Endothelial cell of umbilical vein (primary cell): ENCODE measurements around the gene MYZAP. TPM values are rescaled to one million over a fixed set of nuclear protein-coding genes. Genes with fewer than 3 reads are reported as not detected.

Experiments used
- BruUV-seq: library from RNA; stranded (reverse); fragments of 400-500 nt; replicated peaks from 2 replicates; lab custom pipeline; 2021; lab: Mats Ljungman, UMichigan
- CTCF ChIA-PET: fragments of 300-600, 350-600 bp; sonication (Branson Sonifier 250); formaldehyde crosslinking; loops from one replicate; lab custom pipeline; 2021; ENCODE audit warnings: antibody characterized with exemption, inconsistent platforms; lab: Charles Lee
- POLR2A ChIA-PET: fragments of 300-600, 350-600 bp; sonication (Branson Sonifier 250); formaldehyde crosslinking; loops from one replicate; lab custom pipeline; 2021; ENCODE audit warnings: antibody characterized with exemption, inconsistent platforms; lab: Charles Lee
- DNase-seq: peaks from one replicate; pipeline ENCODE4 v3.0.0-alpha.2; 2011; ENCODE audit warnings: low read depth, low spot score
- FAIRE-seq: peaks from 2 replicates; lab custom pipeline; 2011; peaks lifted over from hg19 to GRCh38; lab: Jason Lieb, UNC
- H2AFZ ChIP-seq: 2 replicates; pipeline ENCODE4 v1.6.0; 2012; ENCODE audit warnings: low read depth, low read length, control low read depth, inconsistent platforms
- H3K27ac ChIP-seq: 2 replicates; pipeline ENCODE4 v1.5.1; 2011; ENCODE audit warnings: low read depth, mild to moderate bottlenecking, control low read depth, low read length, moderate library complexity; ENCODE audit not compliant: insufficient read depth
- H3K27me3 ChIP-seq, 2 experiments: 2 replicates each; pipeline versions ENCODE4 v1.6.0 to v1.6.1; 2011; ENCODE audit warnings: low read length in 2 of 2, mixed read lengths in 1 of 2; ENCODE audit not compliant: control insufficient read depth in 2 of 2, insufficient read depth in 2 of 2
- H3K36me3 ChIP-seq, 2 experiments: 2 replicates in 1 of 2; 3 replicates in 1 of 2; pipeline ENCODE4 v1.5.1; 2011; ENCODE audit warnings: low read length in 2 of 2, mild to moderate bottlenecking in 1 of 2, moderate library complexity in 1 of 2; ENCODE audit not compliant: control insufficient read depth in 2 of 2, insufficient read depth in 2 of 2; ENCODE audit errors: extremely low read depth in 1 of 2
- H3K4me1 ChIP-seq: 3 replicates; pipeline ENCODE4 v1.5.1; 2011; ENCODE audit warnings: mild to moderate bottlenecking, low read length; ENCODE audit not compliant: control insufficient read depth, insufficient read depth; ENCODE audit errors: extremely low read depth
- H3K4me2 ChIP-seq: 2 replicates; pipeline ENCODE4 v1.6.1; 2011; ENCODE audit warnings: low read length, control low read depth, mixed read lengths; ENCODE audit not compliant: insufficient read depth
- H3K4me3 ChIP-seq, 3 experiments: fragments of 200-600 bp in 1 of 3; sonication (generic), shearing (Covaris generic) in 1 of 3; replicated peaks in 1 of 3; 2 replicates each; pipeline ENCODE4 v1.5.1; 2011 to 2016; ENCODE audit warnings: control low read depth in 3 of 3, low read length in 3 of 3, mild to moderate bottlenecking in 2 of 3, inconsistent platforms in 1 of 3, low read depth in 1 of 3, moderate library complexity in 1 of 3; ENCODE audit not compliant: insufficient read depth in 1 of 3
- H3K79me2 ChIP-seq: 2 replicates; pipeline ENCODE4 v1.6.0; 2012; ENCODE audit warnings: low read length, inconsistent platforms; ENCODE audit not compliant: control insufficient read depth, insufficient read depth
- H3K9ac ChIP-seq: replicated peaks from 2 replicates; pipeline ENCODE3; 2011; ENCODE audit warnings: low read length, control low read depth; ENCODE audit not compliant: insufficient read depth; ENCODE audit errors: extremely low read depth
- H3K9me1 ChIP-seq: replicated peaks from 3 replicates; pipeline ENCODE4 v1.6.0; 2011; ENCODE audit warnings: mild to moderate bottlenecking, low read length; ENCODE audit not compliant: control insufficient read depth, insufficient read depth; ENCODE audit errors: extremely low read depth
- H3K9me3 ChIP-seq: replicated peaks from 2 replicates; pipeline ENCODE4 v1.5.1; 2012; ENCODE audit warnings: low read length, inconsistent platforms; ENCODE audit not compliant: control insufficient read depth, insufficient read depth
- H4K20me1 ChIP-seq: replicated peaks from 2 replicates; pipeline ENCODE3; 2011; ENCODE audit warnings: mild to moderate bottlenecking, low read length; ENCODE audit not compliant: control insufficient read depth, insufficient read depth; ENCODE audit errors: extremely low read depth
- EZH2 ChIP-seq: IDR thresholded peaks from 2 replicates; pipeline ENCODE4 v1.6.1; 2012; ENCODE audit warnings: borderline replicate concordance, low read depth, mild to moderate bottlenecking, moderate library complexity, low read length, inconsistent platforms; ENCODE audit not compliant: severe bottlenecking
- FOS ChIP-seq: IDR thresholded peaks from 2 replicates; pipeline ENCODE4 v1.6.1; 2011; ENCODE audit warnings: mild to moderate bottlenecking, low read length, moderate library complexity, borderline replicate concordance; ENCODE audit not compliant: insufficient read depth
- GATA2 ChIP-seq: IDR thresholded peaks from 2 replicates; pipeline ENCODE4 v1.7.0; 2011; ENCODE audit warnings: low read depth, mild to moderate bottlenecking, moderate library complexity, mixed read lengths, low read length; ENCODE audit not compliant: insufficient read length, insufficient read depth
- JUN ChIP-seq: IDR thresholded peaks from 2 replicates; pipeline ENCODE4 v1.6.1; 2011; ENCODE audit warnings: borderline replicate concordance, low read depth; ENCODE audit not compliant: insufficient read length, insufficient read depth
- MYC ChIP-seq: IDR thresholded peaks from one replicate; pipeline ENCODE4 v1.6.1; 2011; ENCODE audit warnings: mild to moderate bottlenecking, low read depth, low read length
- POLR2A ChIP-seq: IDR thresholded peaks from 2 replicates; pipeline ENCODE4 v1.6.1; 2012; ENCODE audit warnings: low read depth, mild to moderate bottlenecking, control low read depth, low read length
- POLR2AphosphoS5 ChIP-seq: IDR thresholded peaks from 2 replicates; pipeline ENCODE4 v1.6.1; 2012; ENCODE audit warnings: low read depth, mild to moderate bottlenecking, control low read depth, low read length, moderate library complexity; ENCODE audit not compliant: insufficient read depth
- dilution Hi-C: fragments of 300-500 bp; cut with MboI; formaldehyde crosslinking; loops from one replicate; pipeline ENCODE4 v1.15.0; 2019; ENCODE audit warnings: low sequenced_read_pairs; ENCODE audit not compliant: extremely low pct_ligation_motif_present
- intact Hi-C: fragments of 100-400 bp; cut with micrococcal nuclease; formaldehyde crosslinking; loops from one replicate; pipeline ENCODE4 v1.10.0; 2022
- polyA plus RNA-seq, 4 experiments: library from polyadenylated mRNA; depleted of rRNA in 3 of 4; stranded (reverse) in 3 of 4; unstranded in 1 of 4; fragments of >200 nt; gene quantifications; 2 replicates each; pipeline versions ENCODE4 v1.2.1 to v1.2.3, GENCODE V29; 2011 to 2012; ENCODE audit warnings: missing spikeins in 1 of 4
- total RNA-seq: library from RNA; stranded (reverse); gene quantifications from 2 replicates; pipeline ENCODE4 v1.2.3, GENCODE V29; 2021
- TF ChIP-seq, protein P1 (sequence below): IDR thresholded peaks from 2 replicates; pipeline ENCODE4 v1.6.1; 2011; ENCODE audit not compliant: insufficient read depth, insufficient read length
- TF ChIP-seq, protein P2 (sequence below), 2 donors: IDR thresholded peaks; 1 replicate in 1 of 2; 2 replicates in 1 of 2; pipeline ENCODE4 v1.5.1; 2011; ENCODE audit warnings: low read length in 2 of 2, mild to moderate bottlenecking in 2 of 2, moderate library complexity in 2 of 2, control low read depth in 1 of 2, inconsistent platforms in 1 of 2, low read depth in 1 of 2; ENCODE audit not compliant: insufficient read depth in 1 of 2; ENCODE audit errors: extremely low read depth in 1 of 2

MYZAP gene
- total and polyA plus RNA-seq, 2 donors (not counting 3 experiments of a cell fraction or from before 2014, with no cell fraction given), result 6.3 to 8.1 TPM

DNA sequence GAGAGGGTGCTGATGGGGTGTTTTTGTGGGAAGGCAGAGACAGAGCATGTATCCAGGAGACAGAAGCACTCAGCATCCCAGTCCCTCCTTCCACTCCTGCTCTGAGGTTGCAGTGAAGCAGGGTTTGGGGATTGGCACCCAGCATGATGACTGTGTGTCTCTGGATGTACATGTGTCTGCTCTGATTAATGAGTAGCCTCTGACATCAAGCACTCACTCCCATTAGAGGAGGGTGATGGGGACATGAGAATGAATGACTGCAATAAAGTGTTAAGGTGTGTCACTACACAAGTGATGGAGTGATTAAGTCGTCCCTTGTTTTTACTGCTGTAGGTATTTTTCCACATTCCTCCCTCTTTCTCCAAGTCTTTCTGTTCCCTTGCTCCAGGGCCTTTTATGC lies 9.6 kb upstream of the MYZAP start:
- Histone ChIP-seq H3K4me1 (peaks cover 28% of the 10 kb centered on the region), H2AFZ (no peak overlapping the region), H3K9me3 (no peaks in the 10 kb centered on the region), H3K4me2 (no peak overlapping the region), H4K20me1 (no peaks in the 10 kb centered on the region), H3K9me1 (no peaks in the 10 kb centered on the region), H3K9ac (no peak overlapping the region), H3K79me2 (no peaks in the 10 kb centered on the region), H3K4me3 (no peak overlapping the region), H3K36me3 (no peaks in the 10 kb centered on the region), H3K27ac (no peak overlapping the region), H3K27me3 (no peaks in the 10 kb centered on the region)
- DNase-seq, result no peak
- no peak for FAIRE-seq
- intact Hi-C loops, result no loop called here
- dilution Hi-C loops, result no loop called here
- ChIA-PET CTCF (no interaction called here), POLR2A (no interaction called here)
- TF ChIP-seq JUN (no peak), FOS (no peak), EZH2 (no peak), POLR2A (no peak), POLR2AphosphoS5 (no peak), GATA2 (no peak), MYC (no peak)
- TF ChIP-seq, protein P1, sequence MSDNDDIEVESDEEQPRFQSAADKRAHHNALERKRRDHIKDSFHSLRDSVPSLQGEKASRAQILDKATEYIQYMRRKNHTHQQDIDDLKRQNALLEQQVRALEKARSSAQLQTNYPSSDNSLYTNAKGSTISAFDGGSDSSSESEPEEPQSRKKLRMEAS, result no peak
- TF ChIP-seq, protein P2, sequence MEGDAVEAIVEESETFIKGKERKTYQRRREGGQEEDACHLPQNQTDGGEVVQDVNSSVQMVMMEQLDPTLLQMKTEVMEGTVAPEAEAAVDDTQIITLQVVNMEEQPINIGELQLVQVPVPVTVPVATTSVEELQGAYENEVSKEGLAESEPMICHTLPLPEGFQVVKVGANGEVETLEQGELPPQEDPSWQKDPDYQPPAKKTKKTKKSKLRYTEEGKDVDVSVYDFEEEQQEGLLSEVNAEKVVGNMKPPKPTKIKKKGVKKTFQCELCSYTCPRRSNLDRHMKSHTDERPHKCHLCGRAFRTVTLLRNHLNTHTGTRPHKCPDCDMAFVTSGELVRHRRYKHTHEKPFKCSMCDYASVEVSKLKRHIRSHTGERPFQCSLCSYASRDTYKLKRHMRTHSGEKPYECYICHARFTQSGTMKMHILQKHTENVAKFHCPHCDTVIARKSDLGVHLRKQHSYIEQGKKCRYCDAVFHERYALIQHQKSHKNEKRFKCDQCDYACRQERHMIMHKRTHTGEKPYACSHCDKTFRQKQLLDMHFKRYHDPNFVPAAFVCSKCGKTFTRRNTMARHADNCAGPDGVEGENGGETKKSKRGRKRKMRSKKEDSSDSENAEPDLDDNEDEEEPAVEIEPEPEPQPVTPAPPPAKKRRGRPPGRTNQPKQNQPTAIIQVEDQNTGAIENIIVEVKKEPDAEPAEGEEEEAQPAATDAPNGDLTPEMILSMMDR (IDR thresholded peaks at IDR 0.05; ENCODE audit: extremely low read depth in 1 of 2, insufficient read depth in 1 of 2, low read depth in 1 of 2, low read length in 2 of 2), result no peak
- BruUV-seq, result no TSS peak
